Measurements from ENCODE around the gene HPSE2. TPM values are rescaled to one million over a fixed set of nuclear protein-coding genes. Genes with fewer than 3 reads are reported as not detected.

The HPSE2 gene
- total RNA-seq, 1 experiment from 2014 or later, result 0.20 TPM

- Histone ChIP-seq H3K23me2 (ENCODE audit: insufficient read length, low read depth, low read length, poor library complexity, severe bottlenecking) (no peaks in the 10 kb centered on the region), H2BK120ac (ENCODE audit: low read depth, low read length, poor library complexity, severe bottlenecking) (no peak overlapping the region), H4K8ac (replicated peaks; ENCODE audit: insufficient read length, low read depth, low read length) (no peak overlapping the region), H2BK12ac (ENCODE audit: insufficient read length, low read depth, low read length) (no peak overlapping the region), H3K79me1 (ENCODE audit: insufficient read depth, low read depth, low read length, poor library complexity, severe bottlenecking) (no peaks in the 10 kb centered on the region), H3K14ac (ENCODE audit: insufficient read depth, low read length) (no peak overlapping the region), H2AFZ (ENCODE audit: low read length) (no peak overlapping the region), H3K79me2 (ENCODE audit: insufficient read depth, low read length) (no peaks in the 10 kb centered on the region), H4K5ac (ENCODE audit: insufficient read length, low read depth, low read length) (no peak overlapping the region), H3K23ac (ENCODE audit: insufficient read length, low read depth, low read length) (no peak overlapping the region), H2AK5ac (ENCODE audit: insufficient read length, low read length) (no peak overlapping the region), H3K4me1 (ENCODE audit: insufficient read depth, low read length) (no peaks in the 10 kb centered on the region), H3K27ac (ENCODE audit: insufficient read length, low read depth, low read length) (no peak overlapping the region), H3T11ph (ENCODE audit: low read length) (no peak overlapping the region), H3K18ac (ENCODE audit: insufficient read length, low read depth, low read length) (no peak overlapping the region), H2BK20ac (ENCODE audit: low read depth, low read length, poor library complexity, severe bottlenecking) (no peak overlapping the region), H3K9me3 (ENCODE audit: control insufficient read depth, low read depth, low read length) (no peaks in the 10 kb centered on the region), H3K4ac (ENCODE audit: low read depth, low read length) (no peak overlapping the region), H3K56ac (ENCODE audit: insufficient read length, low read depth, low read length) (no peak overlapping the region), H3K27me3 (ENCODE audit: insufficient read depth, low read length) (no peaks in the 10 kb centered on the region), H4K91ac (ENCODE audit: insufficient read length, low read depth, low read length) (no peak overlapping the region), H4K20me1 (ENCODE audit: control insufficient read depth, insufficient read depth, insufficient read length) (no peaks in the 10 kb centered on the region), H3K9ac (ENCODE audit: extremely low read depth, insufficient read length, low read length) (no peak overlapping the region), H2BK5ac (ENCODE audit: insufficient read length, low read length) (no peak overlapping the region), H2BK15ac (ENCODE audit: low read depth, low read length) (no peak overlapping the region), H3K4me2 (ENCODE audit: insufficient read depth, insufficient read length, low read length) (no peak overlapping the region)
- H3K27ac Mint-ChIP-seq, result no peak overlapping the region
- H3K27me3 Mint-ChIP-seq (ENCODE audit: low read depth), result peaks cover 7% of the 10 kb centered on the region
- H3K4me1 Mint-ChIP-seq, result 0 out of 4 replicates have a peak, but pooled peaks cover 0 to under 1% of the 10 kb centered on the region in 2 experiments
- peaks cover 0 to 9% (median 0%) of the 10 kb centered on the region in 3 experiments; a peak in 3 of 7 replicates for H3K36me3 Mint-ChIP-seq (ENCODE audit: insufficient read depth in 1 of 3, low read depth in 3 of 3)
- H3K4me3 Mint-ChIP-seq, result no peak overlapping the region
- TF ChIP-seq CTCF (conservative IDR thresholded peaks at IDR 0.05), result no peak
- no peak for DNase-seq
- peaks cover 7 to 9% of the 10 kb centered on the region in 2 experiments; a peak in 4 of 5 replicates for H3K9me3 Mint-ChIP-seq
These were observed 752.0 kb downstream of the HPSE2 start for GRCh38 chr10:98483658-98484057.
